ENCODE data around the gene KCTD16.

KCTD16 gene

DNA sequence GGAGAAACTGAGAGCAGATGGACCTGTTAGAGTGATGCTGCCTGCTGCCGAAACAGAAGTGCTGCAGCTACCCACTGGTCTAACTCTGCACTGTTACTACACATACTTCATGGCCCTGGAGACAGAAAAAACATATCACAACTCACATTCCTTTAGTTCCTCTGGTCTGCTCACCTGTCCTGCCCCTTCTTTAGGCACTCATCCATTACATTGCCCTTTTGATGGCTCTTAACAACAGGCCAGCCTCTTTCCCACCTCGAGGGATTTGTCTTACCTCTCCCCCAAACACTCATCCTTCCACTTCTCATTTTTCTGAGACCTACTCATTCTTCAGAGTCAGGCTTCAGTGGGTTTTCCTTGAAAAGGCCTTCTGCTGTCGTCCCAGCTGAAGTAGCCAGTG, 49.2 kb downstream of the KCTD16 start:
- DNase-seq = no peak

DNA sequence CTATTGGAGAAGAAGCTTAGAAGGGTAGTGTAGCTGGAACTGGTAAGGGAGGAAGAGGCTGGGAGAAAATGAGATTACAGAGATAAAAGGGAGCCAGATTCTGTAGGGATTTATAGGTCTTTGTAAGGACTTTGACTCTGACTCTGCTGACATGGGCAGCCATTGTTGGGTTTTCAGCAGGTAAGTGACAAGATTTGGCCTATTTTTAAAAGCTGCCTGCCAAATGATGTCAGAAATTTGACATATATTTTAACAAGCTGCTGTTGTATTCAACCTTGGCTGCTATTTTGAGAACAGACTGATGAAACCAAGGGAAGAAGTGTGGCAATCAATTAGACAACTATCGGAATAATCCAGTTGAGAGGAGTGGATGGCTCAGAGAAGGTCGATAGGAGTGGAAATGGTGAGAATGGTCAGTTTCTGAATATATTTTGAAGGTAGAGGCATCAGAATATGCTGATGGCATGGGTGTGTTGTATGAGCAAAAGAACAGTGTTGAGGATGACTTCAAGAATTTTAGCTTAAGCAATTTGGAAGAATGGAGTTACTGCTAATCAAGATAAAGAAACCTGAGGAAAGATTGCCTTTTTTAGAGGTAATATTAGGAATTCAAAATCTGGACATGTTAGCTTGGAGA, 56.8 kb downstream of the KCTD16 start:
- DNase-seq = no peak

DNA sequence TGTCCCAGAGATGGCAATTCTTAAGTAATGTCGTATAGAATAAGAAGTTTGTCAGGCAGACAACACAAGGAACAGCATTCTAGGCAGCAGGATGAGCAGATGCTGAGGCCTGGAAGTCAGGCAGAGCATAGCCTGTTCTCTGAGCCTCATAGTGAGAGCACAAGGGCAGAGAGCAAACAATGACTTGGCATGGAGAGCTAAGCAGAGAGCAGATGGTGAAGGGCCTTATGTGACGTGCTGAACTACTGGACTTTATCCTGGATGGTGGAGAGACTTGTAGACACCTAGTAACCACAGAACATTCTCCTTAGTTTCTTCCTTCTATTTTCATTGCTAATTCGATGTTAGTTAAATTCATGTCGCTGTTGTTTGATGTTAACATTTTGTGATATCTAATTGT, 60.1 kb downstream of the KCTD16 start:
- DNase-seq = no peak

DNA sequence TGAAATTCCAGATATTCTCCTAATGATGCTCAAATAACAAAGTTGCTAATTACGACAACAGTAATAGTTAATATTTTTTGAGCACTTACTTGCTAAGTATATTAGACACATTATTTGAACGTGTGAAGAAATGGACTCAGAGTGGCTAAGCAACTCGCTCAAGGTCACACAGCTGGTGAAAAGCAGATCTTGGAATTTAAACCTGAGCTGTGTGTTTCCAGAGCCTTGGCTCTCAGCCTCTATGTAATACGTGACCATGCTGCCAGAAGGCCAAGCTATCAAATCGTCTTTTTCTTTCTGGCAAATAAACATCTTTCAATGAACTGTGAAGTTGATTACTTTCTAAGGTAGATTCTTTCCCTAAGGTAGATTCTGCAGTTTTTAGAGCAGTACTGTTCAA, 61.6 kb downstream of the KCTD16 start:
- DNase-seq = no peak

DNA sequence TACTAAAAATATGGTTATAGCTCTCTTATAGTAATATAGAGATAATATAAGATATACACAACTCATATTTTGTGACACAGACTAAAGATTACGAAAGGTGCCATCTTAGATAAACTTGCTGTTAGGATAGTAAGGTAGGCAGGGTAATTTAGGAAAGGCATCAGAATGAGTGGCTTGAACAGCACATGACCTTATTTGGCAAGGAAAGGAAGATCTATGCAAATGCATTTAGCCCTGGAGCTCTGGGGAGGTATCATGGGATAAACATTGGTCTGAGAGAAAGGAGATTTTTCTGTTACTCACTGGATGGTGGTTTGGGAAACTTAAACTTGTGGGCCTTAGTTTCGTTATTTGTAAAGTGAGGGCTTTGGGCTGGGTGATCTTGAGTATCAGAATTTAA, 65.8 kb downstream of the KCTD16 start:
- no peak for DNase-seq

DNA sequence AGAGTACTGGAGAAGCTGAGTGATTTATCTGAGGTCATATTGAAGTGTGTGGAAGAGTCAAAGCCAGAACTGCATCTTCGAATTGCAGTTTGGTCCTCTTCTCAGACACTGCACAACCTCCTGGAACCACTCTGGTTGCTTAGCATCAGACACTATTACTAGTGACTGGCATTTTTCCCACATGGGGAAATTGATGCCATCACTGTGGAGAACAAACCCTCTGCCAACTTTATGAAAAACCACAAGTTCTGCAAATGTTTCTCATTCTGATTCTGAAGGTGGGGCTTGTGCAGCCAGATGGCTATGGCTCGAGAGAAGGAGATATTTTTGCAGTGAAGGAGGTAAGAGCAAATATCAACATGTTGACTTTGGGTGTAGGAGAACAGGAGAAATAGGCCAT, 67.2 kb downstream of the KCTD16 start:
- DNase-seq = peak; percentile 3

DNA sequence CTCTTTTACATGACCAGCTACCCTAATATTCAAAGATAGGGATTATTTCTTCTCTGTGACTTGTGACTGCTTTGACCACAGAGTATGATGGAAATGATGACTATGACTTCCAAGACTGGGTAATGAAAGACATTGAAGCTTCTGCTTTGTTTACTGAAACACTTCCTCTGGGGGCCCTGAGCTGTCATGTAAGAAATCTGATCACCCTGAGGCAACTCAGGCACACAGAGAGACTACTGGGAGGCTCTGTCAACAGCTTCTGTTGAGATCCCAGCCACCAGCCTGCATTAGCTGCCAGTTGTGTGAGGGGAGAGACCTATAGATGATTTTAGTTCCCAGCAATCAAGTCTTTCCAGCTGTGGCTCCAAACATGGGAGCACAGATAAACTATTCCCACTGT, 76.5 kb downstream of the KCTD16 start:
- DNase-seq = no peak

DNA sequence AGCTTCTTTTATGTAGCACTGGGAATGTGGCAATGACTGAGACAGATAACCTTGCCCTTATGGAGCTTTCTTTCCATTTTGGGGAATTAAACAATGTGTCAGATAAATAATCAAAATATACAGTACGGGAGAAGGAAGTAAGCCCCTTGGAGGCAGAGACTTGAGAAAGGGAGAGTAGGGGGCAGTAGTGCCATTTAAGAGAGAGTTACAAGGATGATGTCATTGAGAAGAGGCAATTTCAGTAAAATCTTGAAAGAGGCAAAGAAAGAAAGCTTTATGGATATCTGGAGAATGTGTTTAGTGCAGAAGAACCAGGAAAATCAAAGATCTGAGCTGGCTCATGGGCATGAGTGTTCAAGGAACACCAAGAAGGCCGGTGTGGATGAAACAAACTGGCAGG, 77.3 kb downstream of the KCTD16 start:
- DNase-seq = no peak

DNA sequence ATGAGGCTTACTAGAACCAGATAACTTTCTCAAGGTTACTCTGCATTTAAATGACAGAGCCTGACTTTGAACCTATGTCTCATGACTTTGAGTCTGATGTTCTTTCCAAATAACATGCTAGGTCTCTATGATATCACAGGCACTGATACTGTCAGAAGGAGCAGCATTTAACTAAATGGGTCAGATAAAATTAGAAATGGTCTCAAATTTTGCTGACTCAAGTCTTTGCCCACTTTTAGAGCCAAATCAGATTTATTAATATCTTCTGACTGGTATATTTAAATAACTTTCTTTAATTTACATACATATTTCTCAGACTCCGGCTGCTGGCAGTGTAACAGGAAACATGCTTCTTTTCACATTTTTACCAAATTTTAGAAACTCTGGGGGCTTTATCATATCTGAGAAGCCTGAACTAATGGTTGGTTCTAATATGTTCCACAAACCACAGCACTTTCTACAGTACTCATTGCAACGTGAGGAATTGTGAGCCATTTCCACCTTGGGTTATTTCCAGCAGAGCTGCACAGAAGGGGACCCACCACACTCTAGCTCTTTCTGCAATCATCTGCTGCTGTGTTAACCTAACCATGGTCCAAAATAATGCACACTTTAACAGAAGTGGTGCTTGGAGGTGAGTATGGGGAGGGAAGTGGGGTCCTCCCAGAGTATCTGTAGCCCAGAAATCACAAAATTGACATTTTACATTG, 79.2 kb downstream of the KCTD16 start:
- no peak for DNase-seq

DNA sequence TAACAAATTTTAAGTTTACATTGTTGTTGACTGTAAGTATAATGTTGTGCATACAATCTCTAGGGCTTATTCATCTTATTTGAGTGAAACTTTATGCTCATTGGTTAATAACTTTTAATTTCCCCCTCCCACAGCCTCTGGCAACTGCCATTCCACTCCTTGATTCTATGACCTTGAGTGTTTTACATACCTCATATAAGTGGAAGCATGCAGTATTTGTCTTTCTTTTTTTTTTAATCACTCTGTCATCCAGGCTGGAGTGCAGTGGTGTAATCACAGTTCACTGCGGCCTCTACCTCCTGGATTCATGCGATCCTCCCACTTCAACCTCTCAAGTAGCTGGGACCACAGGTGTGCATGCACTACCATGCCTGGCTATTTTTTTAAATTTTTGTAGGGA, 83.9 kb downstream of the KCTD16 start:
- DNase-seq = no peak

DNA sequence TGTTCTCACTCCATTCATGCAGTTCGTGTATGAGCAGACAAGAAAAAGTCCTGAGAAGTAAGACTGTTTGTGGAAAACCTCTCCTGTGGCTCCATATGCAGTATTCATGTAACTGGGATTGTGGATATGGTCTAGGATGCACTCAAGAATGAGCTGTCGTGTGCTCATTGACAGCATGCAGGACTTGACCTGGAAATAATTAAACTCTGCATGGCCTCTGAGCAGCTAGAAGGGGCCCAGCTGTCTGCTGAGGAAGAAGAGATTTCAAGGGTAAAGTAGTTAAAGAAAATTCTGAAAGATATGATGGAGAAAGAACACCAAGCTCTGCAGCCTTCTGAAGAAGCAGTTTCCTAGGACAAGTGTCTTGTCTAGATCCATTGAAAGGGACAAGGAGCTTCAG, 89.4 kb downstream of the KCTD16 start:
- DNase-seq = no peak

DNA sequence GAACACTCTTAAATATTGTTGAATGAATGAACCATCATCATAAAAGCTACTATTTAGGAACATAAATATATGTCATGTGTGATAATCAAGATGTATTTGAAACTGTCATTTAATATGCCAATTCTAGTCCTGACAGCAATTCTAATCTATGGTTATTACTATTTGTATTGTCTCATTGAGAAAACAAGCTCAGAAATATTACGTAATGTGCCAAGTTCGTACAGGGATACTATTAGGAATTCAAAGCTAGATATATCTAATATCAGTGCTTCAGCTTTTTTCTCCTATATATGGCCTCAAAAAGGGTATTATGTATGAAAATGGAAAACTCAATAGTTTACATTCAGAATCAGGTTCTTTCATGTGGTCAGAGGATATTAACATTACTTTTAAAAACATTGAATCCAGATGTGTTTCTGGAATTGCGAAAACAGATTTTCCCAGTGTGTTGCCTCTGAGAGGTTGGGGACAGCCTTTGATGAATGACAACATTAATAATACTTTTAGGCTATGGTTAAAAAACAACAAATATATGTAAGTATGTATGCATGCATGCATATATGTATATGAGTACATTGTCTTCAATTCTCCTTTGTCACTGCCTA, 95.1 kb downstream of the KCTD16 start:
- DNase-seq = no peak

DNA sequence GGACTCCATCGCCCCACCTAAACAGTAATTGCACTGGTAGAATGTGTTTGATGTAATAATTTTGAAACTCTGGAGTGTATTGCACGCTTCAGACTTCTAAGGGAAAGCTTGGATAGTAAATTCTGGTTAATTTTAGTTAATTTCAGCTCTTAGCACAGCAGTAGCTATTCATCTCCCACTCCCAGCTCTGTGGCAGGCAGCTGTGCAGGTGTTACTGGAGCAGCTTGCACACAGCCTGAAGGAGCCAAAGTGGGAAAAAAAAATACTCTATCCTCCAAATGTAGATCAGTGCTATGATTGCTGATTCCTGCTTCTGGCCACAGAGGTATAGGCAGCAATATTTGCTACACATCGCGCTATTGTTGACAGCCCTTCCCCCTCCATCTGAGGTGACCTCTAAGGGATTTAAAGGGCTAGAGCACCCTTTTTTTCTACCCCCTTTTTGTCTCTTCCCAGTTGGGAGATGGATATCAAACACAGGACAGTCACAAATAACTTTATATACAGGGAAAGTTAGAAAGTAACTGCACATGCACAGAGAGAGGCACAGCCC, 97.4 kb downstream of the KCTD16 start:
- DNase-seq = no peak

DNA sequence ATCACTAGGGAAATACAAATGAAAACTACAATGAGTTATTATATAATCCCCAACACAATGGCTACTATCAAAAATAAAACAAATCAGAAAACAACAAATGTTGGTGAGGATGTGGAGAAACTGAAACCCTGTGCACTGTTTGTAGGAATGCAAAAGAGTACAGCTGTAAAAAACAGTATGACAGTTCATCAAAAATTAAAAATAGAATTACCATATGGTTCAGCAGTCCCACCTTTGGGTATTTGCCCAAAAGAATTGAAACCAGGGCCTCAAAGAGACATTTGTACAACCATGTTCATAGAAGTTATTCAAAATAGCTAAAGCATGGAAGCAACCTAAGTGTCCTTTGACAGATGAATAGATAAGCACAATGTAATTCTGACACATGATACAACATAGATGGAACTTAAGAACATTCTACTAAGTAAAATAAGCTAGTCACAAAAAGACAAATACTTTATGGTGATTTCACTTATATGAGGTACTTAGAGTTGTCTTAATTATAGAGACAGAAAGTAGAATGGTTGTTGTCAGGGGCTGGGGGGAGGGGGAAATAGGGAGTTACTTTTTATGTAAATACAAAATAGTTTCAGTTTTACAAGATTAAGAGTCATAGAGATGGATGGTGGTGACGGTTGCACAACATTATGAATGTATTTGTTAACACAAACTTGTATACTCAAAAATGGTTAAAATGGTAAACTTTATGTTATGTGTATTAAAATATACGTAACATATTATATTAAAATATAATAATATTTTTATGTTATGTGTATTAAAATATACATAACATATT, 102.8 kb downstream of the KCTD16 start:
- no peak for DNase-seq

DNA sequence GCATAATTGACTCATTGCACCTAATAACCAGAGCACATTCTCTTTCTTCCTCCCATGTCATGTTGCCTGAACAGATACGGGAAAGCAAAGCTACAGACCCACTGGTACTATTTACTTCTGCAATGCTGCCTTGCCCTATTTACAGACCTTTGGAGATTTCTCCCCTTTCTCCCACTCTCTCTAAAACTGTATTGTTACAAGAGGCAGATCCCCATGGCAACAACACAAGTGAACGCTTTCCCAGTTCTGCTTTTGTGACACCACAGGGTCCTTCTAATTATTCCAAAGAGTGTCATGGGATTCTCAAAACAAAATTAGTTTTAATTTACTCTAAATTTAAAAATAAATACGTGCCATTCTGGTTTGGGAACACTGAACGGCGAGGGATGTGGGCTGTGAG, 104.7 kb downstream of the KCTD16 start:
- no peak for DNase-seq

DNA sequence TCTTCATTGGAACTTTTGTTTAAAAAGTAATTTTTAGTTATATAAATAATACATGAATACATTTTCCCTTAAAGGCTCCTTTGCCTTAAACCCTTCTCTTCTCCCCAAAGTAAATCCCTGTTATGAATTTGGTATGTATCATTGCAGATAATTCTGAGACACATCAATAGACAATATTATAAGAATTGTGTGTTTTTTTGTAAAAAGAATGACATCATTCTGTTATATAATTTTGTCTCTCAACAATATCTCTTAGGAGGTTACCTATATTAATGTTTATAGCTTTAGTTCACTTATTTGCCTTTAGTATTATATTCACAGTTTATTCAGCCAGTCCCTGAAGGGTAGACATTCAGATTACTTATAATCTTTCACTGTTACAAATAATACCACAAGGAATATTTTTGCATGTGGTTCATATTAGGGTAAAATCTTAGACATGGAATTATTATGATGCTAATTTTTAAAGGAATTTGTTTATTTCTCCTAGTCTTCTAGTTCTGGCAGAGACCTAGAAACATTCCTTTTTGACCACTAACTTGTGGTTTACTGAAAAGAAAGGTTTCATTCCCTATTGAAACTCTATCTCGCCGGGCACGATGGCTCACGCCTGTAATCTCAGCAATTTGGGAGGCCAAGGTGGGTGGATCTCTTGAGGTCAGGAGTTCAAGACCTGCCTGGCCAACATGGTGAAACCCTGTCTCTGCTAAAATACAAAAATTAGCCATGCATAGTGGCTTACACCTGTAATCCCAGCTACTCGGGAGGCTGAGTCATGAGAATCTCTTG, 105.6 kb downstream of the KCTD16 start:
- peak; percentile 25 for DNase-seq

DNA sequence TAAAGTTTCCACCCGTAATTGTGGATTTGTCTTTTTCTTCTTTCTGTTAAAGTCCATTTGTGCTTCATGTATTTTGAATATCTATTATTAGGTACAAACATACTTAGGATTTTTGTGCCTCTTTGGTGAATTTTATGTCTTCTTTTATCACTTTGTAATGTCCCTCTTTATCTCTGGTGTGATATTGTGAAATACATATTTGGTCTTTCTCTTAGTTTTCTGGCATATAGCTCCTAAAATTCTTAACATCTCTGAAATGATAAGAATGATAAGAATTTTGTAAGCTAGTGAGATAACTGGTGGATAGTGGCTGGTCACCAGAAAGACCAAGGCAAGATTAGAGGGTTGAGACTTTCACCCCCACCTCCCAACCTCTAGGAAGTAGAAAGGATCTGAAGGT, 111.1 kb downstream of the KCTD16 start:
- DNase-seq = no peak

DNA sequence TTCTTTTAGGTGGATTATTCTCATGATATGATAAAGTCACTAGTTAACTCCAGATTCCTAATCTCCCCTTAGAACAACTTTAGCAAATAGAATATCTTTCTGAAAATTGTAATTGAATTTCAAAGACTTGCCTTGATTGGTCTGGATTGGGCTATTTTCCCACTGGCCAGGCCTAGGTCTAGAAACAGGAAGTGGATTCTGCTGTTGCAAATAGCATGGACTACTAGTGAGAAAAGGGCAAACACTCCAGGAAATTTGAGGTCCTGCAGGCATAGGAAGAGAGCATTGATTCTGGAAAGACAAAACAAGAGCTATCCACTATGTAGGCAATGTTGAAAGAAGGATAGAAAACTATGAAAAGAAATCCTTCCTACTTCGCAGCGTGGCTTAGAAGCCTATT, 113.4 kb downstream of the KCTD16 start:
- no peak for DNase-seq

DNA sequence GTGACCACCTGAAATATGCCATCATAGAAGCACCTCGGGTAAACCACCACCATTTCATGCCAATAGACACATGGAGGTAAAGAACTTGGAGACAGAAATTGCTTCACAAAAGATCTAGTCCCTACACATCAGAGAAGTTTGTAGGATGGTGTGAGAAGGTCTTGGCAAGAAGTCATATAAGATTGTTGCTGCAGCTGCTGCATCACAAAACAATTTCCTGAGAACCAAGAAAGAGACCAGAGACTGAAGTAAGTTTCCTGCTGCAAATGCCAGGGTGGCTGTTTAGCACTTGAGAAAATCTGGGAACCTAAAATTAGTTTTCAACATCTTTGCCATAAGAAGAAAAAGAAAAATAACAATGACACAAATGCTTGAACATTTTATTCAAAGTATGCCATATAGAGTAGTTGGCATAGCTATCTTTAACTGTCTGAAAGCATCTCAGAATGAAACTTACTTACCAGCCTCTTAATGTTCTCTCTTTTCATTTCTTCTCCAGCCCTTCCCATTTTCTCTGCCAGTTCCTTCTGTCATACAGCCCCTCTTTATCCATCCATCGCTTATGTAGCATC, 114.3 kb downstream of the KCTD16 start:
- no peak for DNase-seq

DNA sequence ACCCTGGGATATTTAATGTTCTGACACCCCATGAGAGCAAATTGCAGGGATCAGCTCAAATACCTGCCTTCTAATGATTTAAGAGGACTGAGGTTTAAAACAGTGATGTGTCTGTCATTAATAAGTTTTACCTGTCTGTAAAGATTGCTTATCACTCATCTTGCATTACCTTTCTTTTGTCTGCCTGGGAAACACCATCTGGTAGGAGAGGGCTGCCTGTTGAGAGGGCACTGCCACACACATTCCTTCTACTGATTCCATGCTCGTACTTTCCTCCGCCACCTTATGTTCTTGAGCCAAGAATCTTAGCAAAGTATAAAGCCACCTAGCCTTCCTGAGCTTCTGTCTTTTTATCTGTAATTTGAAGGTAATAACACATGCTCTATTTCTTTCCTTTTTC, 118.6 kb downstream of the KCTD16 start:
- DNase-seq = no peak

DNA sequence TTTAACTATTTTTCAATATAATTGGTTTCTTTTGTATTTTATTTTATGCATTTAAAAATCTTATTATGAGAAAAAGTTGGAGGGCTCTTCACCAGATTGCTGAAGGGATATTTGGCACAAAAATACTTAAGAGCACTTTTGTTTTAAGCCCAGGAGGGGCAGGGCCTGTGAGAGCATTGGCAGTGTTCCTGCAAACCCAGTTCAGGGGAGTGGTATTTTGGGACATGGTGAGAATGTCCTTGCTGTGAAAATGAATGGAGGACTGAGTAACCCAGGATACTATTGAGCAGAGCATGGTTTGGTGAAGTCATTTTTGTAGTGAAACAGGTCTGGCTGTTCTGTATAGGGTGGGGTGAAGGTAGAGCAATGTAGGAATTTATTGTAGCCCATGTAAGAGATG, 121.4 kb downstream of the KCTD16 start:
- DNase-seq = no peak

DNA sequence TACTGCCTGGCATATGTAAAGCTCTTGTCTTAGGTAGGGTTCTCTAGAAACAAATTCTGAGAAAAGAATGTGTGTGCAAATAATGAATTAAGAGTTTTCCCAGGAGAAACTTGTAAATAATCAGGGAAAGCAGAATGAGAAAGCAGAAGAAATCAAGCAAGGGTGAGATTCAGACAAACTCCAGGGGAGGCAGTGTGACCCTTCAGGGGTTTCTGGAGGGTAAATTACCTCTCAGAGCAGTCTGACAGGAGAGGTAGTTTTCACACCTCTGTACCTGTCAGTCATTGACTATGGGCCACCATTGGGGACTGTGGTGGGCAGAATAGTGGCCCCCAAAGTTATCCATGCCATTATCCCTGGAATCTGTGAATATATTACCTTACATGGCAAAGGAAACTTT, 124.6 kb downstream of the KCTD16 start:
- DNase-seq = no peak

Measured in amniotic stem cell (primary cell).